Umbilical cord (tissue), 2 donors: ENCODE results near the gene CHST13. TPM values are rescaled to one million over a fixed set of nuclear protein-coding genes. Genes with fewer than 3 reads are reported as not detected.

Experiments used
- DNase-seq: peaks from one replicate; pipeline ENCODE4 v3.0.0-alpha.2; 2015; ENCODE audit warnings: low spot score
- total RNA-seq: library from RNA; depleted of rRNA; stranded (reverse); fragments of >200 nt; gene quantifications from one replicate; pipeline ENCODE4 v1.2.3, GENCODE V29; 2014; ENCODE audit warnings: low replicate concordance; ENCODE audit not compliant: insufficient read depth

CHST13 gene
- total RNA-seq, 1 donor from 2014 or later, result not detected

- DNase-seq, result no peak
Measured at GRCh38 chr3:126487151-126487771, 36.7 kb upstream of the CHST13 start.

- no peak for DNase-seq
Measured at GRCh38 chr3:126488185-126488584, 35.8 kb upstream of the CHST13 start.

DNA sequence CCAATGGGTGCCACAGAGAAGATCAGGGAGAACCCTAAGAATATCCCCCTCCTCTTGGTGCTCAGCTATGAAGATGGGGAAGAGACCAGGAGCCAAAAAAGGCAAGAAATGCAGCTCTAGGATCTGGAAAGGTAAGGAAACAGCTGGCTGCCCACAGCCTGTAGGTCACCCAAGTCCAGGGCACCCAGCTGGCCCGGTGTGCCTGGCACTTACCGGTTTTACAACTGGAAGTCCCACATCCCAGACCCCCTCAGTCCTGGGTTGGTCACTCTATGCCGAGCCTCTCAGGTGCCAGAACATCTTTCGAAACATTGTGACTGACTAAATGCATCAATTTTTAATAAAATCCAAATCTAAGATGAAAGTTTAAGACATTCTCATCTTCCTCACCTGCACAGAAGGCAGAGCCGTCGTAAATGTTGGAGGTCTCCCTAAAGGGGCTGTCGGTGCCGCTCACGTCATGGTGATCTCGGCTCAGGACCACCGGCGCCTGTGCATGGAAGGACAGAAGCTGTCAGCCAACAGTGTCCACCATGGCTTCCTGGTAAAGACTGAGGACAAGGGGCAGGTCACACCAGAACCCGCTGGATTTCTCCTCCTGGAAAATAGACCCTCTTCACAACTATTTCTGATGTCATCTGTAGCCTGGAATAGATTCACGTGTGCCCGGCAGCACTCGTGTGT lies 34.9 kb upstream of the CHST13 start:
- DNase-seq, result no peak

DNA sequence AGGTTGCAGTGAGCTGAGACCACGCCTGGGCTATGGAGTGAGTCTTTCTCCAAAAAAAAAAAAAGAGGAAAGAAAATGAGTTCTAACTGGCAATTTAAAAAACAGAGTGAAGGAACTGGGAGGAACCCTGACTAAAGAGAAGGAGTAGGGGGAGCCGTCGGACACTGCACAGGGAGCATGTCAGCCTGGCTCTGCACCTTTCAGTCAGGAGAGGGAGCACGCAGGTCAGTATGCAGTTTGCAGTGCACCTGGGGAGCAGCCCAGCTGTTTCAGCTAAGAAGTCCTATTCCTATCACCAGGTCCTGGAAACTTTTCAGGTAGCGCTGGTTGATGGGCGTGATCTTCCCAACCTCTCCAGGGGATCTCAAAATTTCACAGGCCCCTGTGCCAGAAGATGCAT lies 33.3 kb upstream of the CHST13 start:
- no peak for DNase-seq

- no peak for DNase-seq
Measured at GRCh38 chr3:126491221-126492013, 32.5 kb upstream of the CHST13 start.

DNA sequence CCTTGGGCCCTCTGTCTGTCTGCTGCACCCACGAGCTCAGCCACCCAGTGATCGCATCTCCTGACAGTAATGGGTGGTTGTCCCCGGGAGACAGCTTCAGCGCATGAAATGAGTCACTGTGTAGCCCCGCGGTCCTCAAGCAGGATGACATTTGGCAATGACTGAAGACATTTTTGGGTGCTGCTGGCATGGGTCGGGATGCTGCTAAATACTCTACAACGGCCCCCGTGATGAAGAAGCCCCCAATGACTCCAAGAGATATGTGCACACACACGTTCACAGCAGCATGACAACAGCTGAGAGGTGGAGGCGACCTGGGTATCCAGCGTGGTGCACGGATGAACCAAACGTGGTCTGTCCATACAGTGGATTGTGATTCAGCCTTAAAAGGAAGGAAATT lies 30.9 kb upstream of the CHST13 start:
- DNase-seq, result no peak

- DNase-seq, result no peak
Measured at GRCh38 chr3:126493739-126494138, 30.2 kb upstream of the CHST13 start.

GRCh38 chr3:126494204-126494969 lies 29.6 kb upstream of the CHST13 start:
- peak; percentile 23 for DNase-seq

- DNase-seq, result no peak
Measured at GRCh38 chr3:126494970-126495230, 29.1 kb upstream of the CHST13 start.

- no peak for DNase-seq
Measured at GRCh38 chr3:126495786-126496185, 28.2 kb upstream of the CHST13 start.

DNA sequence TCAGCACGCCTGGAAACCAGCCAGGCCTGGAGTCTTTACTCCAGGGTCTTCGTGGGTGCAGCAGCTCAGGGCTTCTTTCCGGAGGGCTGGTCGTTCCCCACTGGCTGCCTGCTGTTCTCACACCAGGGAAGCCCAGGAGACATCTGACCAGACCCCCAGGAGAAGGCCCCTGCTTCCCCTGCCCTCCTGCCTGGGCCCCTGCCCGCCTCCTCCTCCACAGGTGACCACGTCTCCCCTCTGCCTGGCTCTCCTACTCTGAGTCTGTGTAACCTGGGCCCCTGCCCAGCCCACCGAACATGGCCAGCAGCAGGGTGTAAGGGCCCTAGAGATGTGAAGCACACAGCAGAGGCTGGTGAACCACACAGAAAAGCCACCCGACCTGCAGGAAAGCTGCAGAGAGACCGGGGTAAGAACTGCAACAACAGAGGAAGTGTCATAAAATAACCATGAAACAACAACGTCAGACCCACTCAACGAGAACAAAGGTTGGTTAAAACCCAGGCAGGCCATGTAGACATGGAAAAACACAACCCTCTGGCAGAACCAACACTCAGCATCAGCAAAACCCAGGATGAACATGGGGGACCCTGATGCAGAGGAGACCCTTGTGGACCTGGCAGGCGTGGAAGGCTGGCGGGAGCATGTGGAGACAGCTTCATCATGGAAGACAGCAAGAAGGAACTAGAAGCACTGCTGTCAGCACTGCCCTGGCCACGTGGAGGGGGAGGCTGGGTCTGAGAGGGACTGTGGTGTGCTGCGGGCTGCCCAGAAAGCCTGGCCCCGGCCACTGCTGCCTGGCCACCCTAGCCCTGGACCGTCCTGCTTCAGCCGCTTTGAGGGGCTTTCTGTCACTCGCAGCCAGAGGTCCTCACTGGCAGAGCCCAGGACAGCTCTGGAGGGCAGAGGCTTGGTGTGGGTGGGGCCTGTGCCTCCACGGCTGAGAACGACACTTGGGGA lies 26.8 kb upstream of the CHST13 start:
- DNase-seq, result no peak

DNA sequence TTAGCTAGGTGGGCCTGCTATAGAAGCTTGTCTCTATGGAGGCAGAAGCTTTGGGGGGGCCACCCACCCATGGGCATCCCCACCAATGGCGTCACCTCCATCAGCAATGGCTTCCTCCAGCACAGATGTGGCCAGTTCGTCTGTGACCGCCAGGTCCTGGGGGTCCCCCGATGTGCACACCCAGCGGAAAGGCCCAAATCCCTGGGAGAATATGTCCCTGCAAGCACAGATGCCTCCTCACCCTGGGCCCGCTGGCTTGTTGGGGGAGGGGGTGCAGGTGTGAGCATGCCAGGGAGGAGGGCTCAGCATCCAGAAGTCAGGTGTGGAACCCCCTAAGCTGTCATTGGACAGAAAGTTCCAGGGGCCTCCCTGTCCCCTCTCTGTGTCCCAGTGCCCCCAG lies 26.0 kb upstream of the CHST13 start:
- no peak for DNase-seq

GRCh38 chr3:126498461-126498860 lies 25.5 kb upstream of the CHST13 start:
- DNase-seq, result no peak

GRCh38 chr3:126498929-126499328 lies 25.0 kb upstream of the CHST13 start:
- DNase-seq, result no peak

- no peak for DNase-seq
Measured at GRCh38 chr3:126499401-126499800, 24.6 kb upstream of the CHST13 start.

DNA sequence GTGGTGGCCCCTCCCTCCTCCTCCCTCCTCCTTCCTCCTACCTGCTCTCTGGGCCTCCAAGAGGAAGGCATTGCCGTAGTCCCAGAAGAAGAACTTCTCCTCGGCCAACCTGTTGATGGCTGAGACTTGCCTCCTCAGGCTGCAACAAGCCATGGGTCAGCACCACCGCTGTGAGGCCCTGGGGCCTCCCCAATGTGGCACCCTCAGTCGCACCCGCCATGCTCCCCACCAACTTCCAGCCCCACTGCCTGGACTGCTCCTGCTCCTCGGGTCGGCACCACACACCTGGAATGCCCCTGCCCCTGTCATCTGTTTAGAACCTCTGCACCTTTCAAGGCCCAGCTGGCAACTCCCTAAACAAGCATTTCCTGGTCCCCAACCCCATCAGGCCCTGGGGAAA lies 23.9 kb upstream of the CHST13 start:
- DNase-seq, result no peak

DNA sequence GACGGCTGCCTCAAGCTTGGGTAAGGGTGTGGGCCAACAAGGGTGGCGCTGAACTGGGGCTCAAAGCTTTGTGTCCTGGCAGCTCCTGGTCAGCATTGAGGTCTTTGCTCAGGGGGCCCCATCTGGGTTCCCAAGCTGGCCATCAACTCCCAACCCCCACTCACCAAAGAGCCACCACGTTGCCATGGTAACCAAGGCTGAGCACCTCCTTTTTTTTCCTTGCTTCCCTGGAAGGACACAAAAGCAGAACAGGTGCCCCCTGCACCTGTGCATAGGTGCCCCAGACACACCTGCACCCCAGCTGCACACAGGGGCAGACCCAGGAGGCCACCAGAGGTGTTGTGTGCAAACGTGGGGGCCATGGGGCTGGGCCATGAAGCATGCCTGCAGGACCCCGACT lies 22.9 kb upstream of the CHST13 start:
- no peak for DNase-seq

DNA sequence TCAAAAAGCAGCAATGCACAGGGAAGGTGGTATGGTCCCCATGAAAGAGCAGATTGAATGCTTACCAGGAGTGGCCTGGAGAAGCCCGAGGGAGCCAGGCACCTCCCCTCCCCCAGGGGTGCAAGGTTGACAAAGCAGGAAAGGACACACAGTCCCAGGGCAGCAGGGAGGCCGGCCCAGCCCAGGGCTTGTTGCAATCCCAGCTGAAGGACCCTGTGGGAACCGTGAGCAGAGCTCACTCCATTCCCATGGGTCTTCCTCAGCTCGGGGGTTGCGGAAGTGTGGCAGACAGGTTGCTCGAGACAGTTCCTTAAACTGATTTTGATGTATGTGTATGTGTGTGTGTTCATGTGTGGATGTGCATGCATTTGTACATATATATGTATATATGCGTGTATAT lies 22.2 kb upstream of the CHST13 start:
- no peak for DNase-seq

DNA sequence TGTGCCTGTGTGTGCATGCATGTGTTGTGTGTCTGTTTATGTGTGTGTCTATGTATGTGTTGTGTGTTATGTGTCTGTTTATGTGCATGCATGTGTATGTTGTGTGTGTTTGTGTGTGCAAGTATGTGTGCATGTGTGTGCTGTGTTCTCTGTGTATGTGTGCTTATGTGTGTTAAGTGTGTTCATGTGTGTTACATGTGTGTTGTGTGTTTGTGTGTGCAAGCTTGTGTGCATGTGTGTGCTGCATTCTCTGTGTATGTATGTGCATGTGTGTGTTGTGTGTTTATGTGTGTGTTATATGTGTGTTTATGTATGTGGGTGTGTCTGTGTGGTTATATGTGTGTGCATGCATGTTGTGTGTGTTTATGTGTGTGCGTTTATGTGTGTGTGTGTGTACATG lies 21.3 kb upstream of the CHST13 start:
- DNase-seq, result no peak

GRCh38 chr3:126503701-126504100 lies 20.3 kb upstream of the CHST13 start:
- no peak for DNase-seq

DNA sequence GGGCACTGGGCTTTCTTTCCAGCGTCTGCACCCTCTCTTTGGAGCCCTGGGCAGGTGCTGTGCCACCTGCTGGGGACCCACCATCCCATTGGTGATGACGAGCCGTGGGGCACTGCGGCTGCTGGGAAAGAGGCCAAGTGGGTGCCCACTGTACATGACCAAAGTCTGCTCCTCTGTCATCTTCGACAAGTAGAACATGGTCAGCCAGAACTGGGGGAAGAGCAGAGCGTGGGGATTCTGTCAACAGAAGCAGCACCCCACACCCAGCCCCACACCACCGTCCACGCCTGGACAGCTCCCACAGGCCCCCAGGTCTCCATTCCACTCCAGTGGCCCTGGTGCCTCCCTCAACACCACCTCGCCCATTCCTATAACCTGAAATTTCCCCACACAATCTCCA lies 16.1 kb upstream of the CHST13 start:
- DNase-seq, result no peak
